Right lobe of liver (tissue), 6 donors: ENCODE measurements around the gene CPSF3. TPM values are rescaled to one million over a fixed set of nuclear protein-coding genes. Genes with fewer than 3 reads are reported as not detected.

ENCODE experiments used
- ATAC-seq, 4 donors: fragments of 200-7000 bp; cut with Tn5 transposase; one replicate each; pipeline ENCODE4 v1.9.1; 2020; ENCODE audit warnings: mild to moderate bottlenecking in 4 of 4, moderate library complexity in 4 of 4
- DNase-seq, 3 donors: peaks; one replicate each; pipeline ENCODE4 v3.0.0-alpha.2; 2020
- H3K27ac ChIP-seq, 3 donors: fragments of 200-600 bp; one replicate each; pipeline ENCODE4 v1.8.0; 2022
- H3K27me3 ChIP-seq, 2 donors: fragments of 200-600 bp; one replicate each; pipeline ENCODE4 v1.8.0; 2022
- H3K36me3 ChIP-seq, 4 donors: fragments of 200-600 bp; sonication (generic) in 1 of 4; one replicate each; pipeline versions ENCODE4 v1.5.1 to v1.8.0; 2017 to 2022; ENCODE audit warnings: control low read depth in 1 of 4
- H3K4me1 ChIP-seq, 4 donors: fragments of 200-600 bp; sonication (generic) in 1 of 4; one replicate each; pipeline versions ENCODE4 v1.5.1 to v1.8.0; 2017 to 2022; ENCODE audit warnings: control low read depth in 1 of 4
- H3K4me3 ChIP-seq, 3 donors: fragments of 200-600 bp; one replicate each; pipeline ENCODE4 v1.8.0; 2022
- H3K9me3 ChIP-seq, 4 donors: fragments of 200-600 bp; sonication (generic) in 1 of 4; one replicate each; pipeline versions ENCODE4 v1.5.1 to v1.8.0; 2017 to 2022; ENCODE audit warnings: control low read depth in 1 of 4
- CTCF ChIP-seq, 4 donors: fragments of 200-600 bp in 3 of 4; fragments of 450-650 bp in 1 of 4; IDR thresholded peaks; one replicate each; pipeline versions ENCODE4 v1.5.1 to v1.8.0; 2016 to 2022; ENCODE audit warnings: antibody characterized with exemption in 4 of 4, mild to moderate bottlenecking in 2 of 4
- POLR2A ChIP-seq: fragments of 450-650 bp; IDR thresholded peaks from one replicate; pipeline ENCODE4 v1.6.1; 2017; ENCODE audit warnings: antibody characterized with exemption, mild to moderate bottlenecking
- WGBS: methylation state at CpG from one replicate; pipeline ENCODE4 v1.1.6; 2018; ENCODE audit warnings: low coverage, low lambda C conversion rate; ENCODE audit not compliant: insufficient coverage; ENCODE audit errors: missing lambda C conversion rate; 5-methylcytosine and 5-hydroxymethylcytosine counted together
- intact Hi-C, 2 donors: fragments of 100-400 bp; cut with DNase I; formaldehyde crosslinking; loops; one replicate each; pipeline versions ENCODE4 v1.11.2 to v1.14.1; 2022
- long read RNA-seq: library from polyadenylated mRNA; unstranded; transcript quantifications from one replicate; pipeline ENCODE4 v2.0.0, GENCODE V29; 2019
- total RNA-seq, 6 experiments: library from RNA; depleted of rRNA in 2 of 6; stranded (reverse); fragments of >200 nt in 2 of 6; fragmentation: NEBNext Ultra II Directional in 3 of 6; extraction: Animal tissue kit (Norgen Biotek cat#: 25700) in 3 of 6; gene quantifications; one replicate each; pipeline versions ENCODE4 v1.1.0 to v1.2.4, GENCODE V29; 2016 to 2023
- donor health status: DM: no; HTN: yes; CAD: no.
- donor health status: DM: no; HTN: no; CAD: no.
- donor health status: DM: no; HTN: no; CAD: no.
- donor health status: DM: no; HTN: yes; CAD: no.
- donor health status: DM: no; HTN: yes; CAD: no.

CPSF3 gene
- total RNA-seq: 10 to 100 TPM; 10.6 to 21.2 (median 11.7) TPM
- long read RNA-seq, transcript CPSF3-201 (18 exons, 2,345 nt): major isoform, 7 of 9 reads
- long read RNA-seq, partial matches to known transcripts: 2 of 9 reads
- long read RNA-seq, other reads (novel, unspliced or antisense): 0 of 9 reads

GRCh38 chr2:9423100-9423921 is at the start of gene CPSF3, which contains the start of gene ITGB1BP1:
CPSF3 (plus strand) TSS chr2:9423654; CDS start chr2:9423774, 120 bp downstream.
ITGB1BP1 (minus strand) TSS chr2:9423528; CDS start chr2:9418697, 4,831 bp downstream.
- intact Hi-C loops: no loop called here
- Histone ChIP-seq H3K27me3 (no peaks in the 10 kb centered on the region), H3K27ac (peak within 1 kb of the TSS; percentile 69 to 84 (median 73)), H3K9me3 (no peaks in the 10 kb centered on the region), H3K36me3 (no peaks in the 10 kb centered on the region), H3K4me3 (peak within 1 kb of the TSS; percentile 91 to 97 (median 92)), H3K4me1 (peaks cover 0 to 9% (median 2%) of the 10 kb centered on the region in 4 donors)
- WGBS: 0% methylated on average over 29 of the region's 91 CpGs
- TF ChIP-seq CTCF (IDR thresholded peaks at IDR 0.05) (no peak), POLR2A (peak; percentile 56)
- ATAC-seq (peak; percentile 94 to 96 (median 95)), DNase-seq (peak; percentile 98)

- TF ChIP-seq POLR2A (no peak), CTCF (IDR thresholded peaks at IDR 0.05) (no peak)
- ATAC-seq: peak in 3 of 4 donors; percentile 13 to 85 (median 50)
Observed at GRCh38 chr2:9374071-9374730, 49.3 kb upstream of the CPSF3 start.

GRCh38 chr2:9375857-9376428 is 47.5 kb upstream of the CPSF3 start:
- Histone ChIP-seq H3K27me3 (no peaks in the 10 kb centered on the region), H3K27ac (no peak overlapping the region), H3K9me3 (no peaks in the 10 kb centered on the region), H3K4me3 (no peak overlapping the region), H3K4me1 (peaks cover 0 to 5% (median 0%) of the 10 kb centered on the region in 4 donors), H3K36me3 (no peaks in the 10 kb centered on the region)
- intact Hi-C loops: loop anchor here in 1 of 2 donors (10.0 kb wide), 1 partner anchor 231 kb away; no protein-coding TSS in a partner anchor
- ATAC-seq (no peak), DNase-seq (no peak)
- WGBS: 100% methylated on average over 1 of the region's 4 CpGs
- TF ChIP-seq POLR2A (no peak), CTCF (IDR thresholded peaks at IDR 0.05) (no peak)

More at GRCh38 chr2:9374071-9374730, 49.3 kb upstream of the CPSF3 start:
- 86% methylated on average over 11 of the region's 18 CpGs for WGBS
- Histone ChIP-seq H3K9me3 (no peaks in the 10 kb centered on the region), H3K27me3 (no peaks in the 10 kb centered on the region), H3K36me3 (no peaks in the 10 kb centered on the region), H3K4me3 (no peak overlapping the region), H3K4me1 (peaks cover 0 to 5% (median 0%) of the 10 kb centered on the region in 4 donors), H3K27ac (no peak overlapping the region)
- no peak for DNase-seq
- intact Hi-C loops: loop anchor here in 1 of 2 donors (10.0 kb wide), 1 partner anchor 229 kb away; no protein-coding TSS in a partner anchor

- Histone ChIP-seq H3K27ac (peak overlapping the region in 1 of 3 donors; percentile 51), H3K4me1 (peaks cover 0 to 5% (median 0%) of the 10 kb centered on the region in 4 donors), H3K27me3 (no peaks in the 10 kb centered on the region), H3K36me3 (no peaks in the 10 kb centered on the region), H3K4me3 (no peak overlapping the region), H3K9me3 (no peaks in the 10 kb centered on the region)
- intact Hi-C loops: loop anchor here in 1 of 2 donors (10.0 kb wide), 1 partner anchor 233 kb away; no protein-coding TSS in a partner anchor
- ATAC-seq (no peak), DNase-seq (no peak)
- 69% methylated on average over 7 of the region's 9 CpGs for WGBS
- TF ChIP-seq CTCF (IDR thresholded peaks at IDR 0.05) (no peak), POLR2A (no peak)
Observed at GRCh38 chr2:9377461-9378097, 45.9 kb upstream of the CPSF3 start.
